GM21529 (cell line): ENCODE data around the gene NDUFAF8.

ENCODE experiments used
- ATAC-seq: cut with Tn5 transposase; IDR thresholded peaks from one replicate; pipeline ENCODE4 v1.9.1; 2021; ENCODE audit not compliant: unreplicated experiment

Gene NDUFAF8

DNA sequence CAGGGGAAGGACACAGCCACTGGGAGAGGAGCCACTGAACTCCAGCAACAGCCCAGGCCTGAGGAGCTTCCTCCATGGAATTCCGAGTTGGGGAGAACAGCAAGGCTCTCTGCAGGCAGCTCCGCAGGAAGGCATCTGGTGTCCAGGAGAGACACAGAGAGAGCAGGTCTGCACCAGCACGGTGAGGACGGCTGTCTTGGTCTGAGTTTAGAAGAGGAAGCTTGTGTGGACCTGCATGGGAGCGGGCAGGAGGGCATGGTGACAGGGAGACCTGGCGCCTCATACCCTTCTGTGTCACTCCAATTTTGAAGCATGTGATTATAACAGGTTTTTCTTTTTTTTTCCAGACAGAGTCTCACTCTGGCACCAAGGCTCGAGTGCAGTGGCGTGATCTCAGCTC is 49.6 kb downstream of the NDUFAF8 start:
- ATAC-seq = no peak

DNA sequence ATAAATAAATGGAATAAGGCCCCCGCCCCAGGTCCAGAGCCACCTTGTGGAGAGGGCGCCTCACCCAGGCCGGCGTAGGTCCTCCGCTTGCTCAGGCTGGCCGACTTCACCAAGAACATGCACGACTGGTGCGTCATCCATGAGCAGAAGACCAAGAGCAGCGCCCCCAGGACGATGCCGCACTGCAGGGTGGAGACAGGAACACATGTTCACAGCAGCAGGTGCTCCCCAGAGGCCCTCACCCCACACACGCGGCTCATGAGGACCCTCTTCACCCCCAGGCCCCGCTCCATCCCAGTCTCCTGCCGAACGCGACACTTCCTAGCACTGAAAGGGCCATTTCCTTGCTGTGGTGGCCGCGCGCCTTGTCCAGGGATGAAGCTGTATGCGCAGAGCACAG is 50.5 kb downstream of the NDUFAF8 start:
- no peak for ATAC-seq

- no peak for ATAC-seq
Measured at GRCh38 chr17:81290230-81290629, 51.1 kb downstream of the NDUFAF8 start.
